Hepatocyte (in vitro differentiated cells): ENCODE measurements around the gene KANK2. TPM values are rescaled to one million over a fixed set of nuclear protein-coding genes. Genes with fewer than 3 reads are reported as not detected.

Experiments used
- DNase-seq: peaks from one replicate; pipeline ENCODE4 v3.0.0-alpha.2; 2016; ENCODE audit warnings: low spot score
- H2AFZ ChIP-seq: fragments of 200-600 bp; sonication (generic); 2 replicates; pipeline ENCODE4 v1.6.0; 2016; ENCODE audit warnings: antibody characterized with exemption, mild to moderate bottlenecking
- H3K27ac ChIP-seq: fragments of 200-600 bp; sonication (generic); 2 replicates; pipeline ENCODE4 v1.5.1; 2016; ENCODE audit warnings: mild to moderate bottlenecking
- H3K27me3 ChIP-seq: fragments of 200-600 bp; sonication (generic); 2 replicates; pipeline ENCODE4 v1.6.1; 2016
- H3K36me3 ChIP-seq: fragments of 200-600 bp; sonication (generic); replicated peaks from 2 replicates; pipeline ENCODE4 v1.5.1; 2016; ENCODE audit warnings: low read depth; ENCODE audit not compliant: insufficient read depth
- H3K4me1 ChIP-seq: fragments of 200-600 bp; sonication (generic); 2 replicates; pipeline ENCODE4 v1.5.1; 2016; ENCODE audit warnings: mild to moderate bottlenecking, moderate library complexity; ENCODE audit not compliant: insufficient read depth
- H3K4me2 ChIP-seq: fragments of 200-600 bp; sonication (generic); 2 replicates; pipeline ENCODE4 v1.6.0; 2016
- H3K4me3 ChIP-seq: fragments of 200-600 bp; sonication (generic); 2 replicates; pipeline ENCODE4 v1.5.1; 2016; ENCODE audit warnings: mild to moderate bottlenecking
- H3K79me2 ChIP-seq: fragments of 200-600 bp; sonication (generic); 2 replicates; pipeline ENCODE4 v1.6.0; 2017; ENCODE audit warnings: mild to moderate bottlenecking
- H3K9me2 ChIP-seq: fragments of 200-600 bp; sonication (generic); replicated peaks from 2 replicates; pipeline ENCODE4 v1.6.0; 2017; ENCODE audit warnings: mild to moderate bottlenecking; ENCODE audit not compliant: insufficient read depth
- H3K9me3 ChIP-seq: fragments of 200-600 bp; sonication (generic); 2 replicates; pipeline ENCODE4 v1.5.1; 2016; ENCODE audit warnings: low read depth, mild to moderate bottlenecking
- H4K20me1 ChIP-seq: fragments of 200-600 bp; sonication (generic); 2 replicates; pipeline ENCODE4 v1.6.0; 2016; ENCODE audit warnings: mild to moderate bottlenecking; ENCODE audit not compliant: insufficient read depth, poor library complexity, severe bottlenecking
- CTCF ChIP-seq: fragments of 200-600 bp; sonication (generic); IDR thresholded peaks from 2 replicates; pipeline ENCODE4 v1.5.1; 2016; ENCODE audit warnings: antibody characterized with exemption, mild to moderate bottlenecking; ENCODE audit not compliant: poor library complexity
- EZH2 ChIP-seq: fragments of 200-600 bp; sonication (generic); IDR thresholded peaks from 2 replicates; pipeline ENCODE4 v1.6.1; 2016; ENCODE audit warnings: antibody characterized with exemption, mild to moderate bottlenecking, borderline replicate concordance
- EZH2phosphoT487 ChIP-seq: fragments of 200-600 bp; sonication (generic); IDR thresholded peaks from one replicate; pipeline ENCODE4 v1.6.1; 2018; ENCODE audit warnings: antibody characterized with exemption, mild to moderate bottlenecking, low read depth, moderate library complexity; ENCODE audit not compliant: unreplicated experiment, severe bottlenecking
- WGBS: methylation state at CpG from one replicate; pipeline ENCODE4 v1.1.6; 2016; ENCODE audit warnings: low lambda C conversion rate; ENCODE audit errors: missing lambda C conversion rate; 5-methylcytosine and 5-hydroxymethylcytosine counted together
- polyA plus RNA-seq: library from polyadenylated mRNA; unstranded; fragments of >200 nt; fragmentation: Nextera tagmentation; extraction: Ambion mirVana; gene quantifications from 2 replicates; pipeline ENCODE4 v1.2.1, GENCODE V29; 2016
- total RNA-seq: library from RNA; depleted of rRNA; stranded (reverse); fragments of >200 nt; gene quantifications from 2 replicates; pipeline ENCODE4 v1.2.3, GENCODE V29; 2014

Gene KANK2
- total and polyA plus RNA-seq, 2 experiments from 2014 or later, result 39.6 to 60.3 TPM

GRCh38 chr19:11243798-11244169, 46.4 kb upstream of the KANK2 start:
- Histone ChIP-seq H3K4me3 (no peak overlapping the region), H4K20me1 (no peaks in the 10 kb centered on the region), H3K36me3 (no peaks in the 10 kb centered on the region), H3K4me1 (no peaks in the 10 kb centered on the region), H3K9me2 (no peaks in the 10 kb centered on the region), H2AFZ (no peak overlapping the region), H3K9me3 (no peaks in the 10 kb centered on the region), H3K27ac (no peak overlapping the region), H3K4me2 (no peak overlapping the region), H3K79me2 (no peaks in the 10 kb centered on the region), H3K27me3 (no peaks in the 10 kb centered on the region)
- no peak for TF ChIP-seq EZH2phosphoT487
- no peak for TF ChIP-seq CTCF
- TF ChIP-seq EZH2, result no peak
- no peak for DNase-seq
- 99% methylated on average over 7 of the region's 7 CpGs for WGBS

GRCh38 chr19:11242864-11243797, 45.8 kb upstream of the KANK2 start:
- Histone ChIP-seq H4K20me1 (no peaks in the 10 kb centered on the region), H3K36me3 (no peaks in the 10 kb centered on the region), H3K9me3 (no peaks in the 10 kb centered on the region), H3K9me2 (no peaks in the 10 kb centered on the region), H3K4me3 (no peak overlapping the region), H3K27ac (no peak overlapping the region), H3K79me2 (no peaks in the 10 kb centered on the region), H3K27me3 (no peaks in the 10 kb centered on the region), H3K4me1 (no peaks in the 10 kb centered on the region), H2AFZ (no peak overlapping the region), H3K4me2 (no peak overlapping the region)
- WGBS, result 62% methylated on average over 42 of the region's 48 CpGs
- TF ChIP-seq CTCF, result peak; percentile 58
- TF ChIP-seq EZH2, result no peak
- no peak for TF ChIP-seq EZH2phosphoT487
- DNase-seq, result peak; percentile 87

- no peak for DNase-seq
- peak overlapping the region; percentile 48 for H3K27ac ChIP-seq
- H3K4me1 ChIP-seq, result no peaks in the 10 kb centered on the region
- no peaks in the 10 kb centered on the region for H3K9me3 ChIP-seq
- no peaks in the 10 kb centered on the region for H4K20me1 ChIP-seq
- H3K79me2 ChIP-seq, result no peaks in the 10 kb centered on the region
- 91% methylated on average over 11 of the region's 11 CpGs for WGBS
- H3K4me2 ChIP-seq, result no peak overlapping the region
- no peaks in the 10 kb centered on the region for H3K9me2 ChIP-seq
- no peak overlapping the region for H2AFZ ChIP-seq
- no peaks in the 10 kb centered on the region for H3K36me3 ChIP-seq
- H3K27me3 ChIP-seq, result no peaks in the 10 kb centered on the region
- TF ChIP-seq EZH2 (no peak), CTCF (no peak), EZH2phosphoT487 (no peak)
- no peak overlapping the region for H3K4me3 ChIP-seq
Measured at GRCh38 chr19:11242025-11242424, 44.7 kb upstream of the KANK2 start.
